HepG2 (cell line): Measurements from ENCODE around the gene FRK. TPM values are rescaled to one million over a fixed set of nuclear protein-coding genes. Genes with fewer than 3 reads are reported as not detected.
A peak's percentile ranks its signal among the peaks of the same experiment; 100 is the strongest.

Experiments
- ATF7-NPFF ChIP-seq: sonication (generic); formaldehyde crosslinking; IDR thresholded peaks from 2 replicates; pipeline ENCODE4 v1.8.1; 2023; ENCODE audit warnings: mild to moderate bottlenecking, low read depth, missing genetic modification reagents, moderate library complexity
- CAMTA2 ChIP-seq: sonication (generic); formaldehyde crosslinking; IDR thresholded peaks from 2 replicates; pipeline ENCODE4 v1.4.0; 2020; ENCODE audit warnings: mild to moderate bottlenecking, missing genetic modification reagents, borderline replicate concordance
- CCAR2 ChIP-seq: fragments of 200-400 bp; formaldehyde crosslinking; optimal IDR thresholded peaks from 2 replicates; pipeline ENCODE3; 2018; ENCODE audit warnings: low read depth, mild to moderate bottlenecking, low read length, moderate library complexity
- CREM ChIP-seq, 2 experiments: sonication (generic) in 1 of 2; formaldehyde crosslinking in 1 of 2; IDR thresholded peaks; 2 replicates each; pipeline versions ENCODE4 v1.4.0 to v1.6.1; 2016 to 2020; ENCODE audit warnings: antibody characterized with exemption in 1 of 2, mild to moderate bottlenecking in 1 of 2, missing genetic modification reagents in 1 of 2
- FOXP1 ChIP-seq, 2 experiments: fragments of 450-650 bp in 1 of 2; IDR thresholded peaks; 2 replicates each; pipeline ENCODE4 v1.6.1; 2017 to 2018; ENCODE audit warnings: antibody characterized with exemption in 1 of 2
- HOXA3 ChIP-seq: sonication (generic); formaldehyde crosslinking; IDR thresholded peaks from 2 replicates; pipeline ENCODE4 v1.5.0; 2020; ENCODE audit warnings: missing genetic modification reagents
- JUN ChIP-seq: sonication (generic); formaldehyde crosslinking; IDR thresholded peaks from 2 replicates; pipeline ENCODE4 v1.4.0; 2020; ENCODE audit warnings: mild to moderate bottlenecking, missing genetic modification reagents
- KMT2A ChIP-seq: sonication (generic); formaldehyde crosslinking; IDR thresholded peaks from 2 replicates; pipeline ENCODE4 v1.4.0; 2020; ENCODE audit warnings: missing genetic modification reagents
- MATR3 ChIP-seq: sonication (generic); formaldehyde crosslinking; IDR thresholded peaks from 2 replicates; pipeline ENCODE4 v1.4.0; 2020; ENCODE audit warnings: missing genetic modification reagents
- MAZ ChIP-seq, 2 experiments: sonication (generic) in 1 of 2; formaldehyde crosslinking in 1 of 2; IDR thresholded peaks; 2 replicates each; pipeline versions ENCODE4 v1.5.0 to v1.6.1; 2012 to 2020; ENCODE audit warnings: low read depth in 2 of 2, mild to moderate bottlenecking in 2 of 2, borderline replicate concordance in 1 of 2, improper control_type of control experiment in 1 of 2, low read length in 1 of 2, missing genetic modification reagents in 1 of 2, moderate library complexity in 1 of 2
- MLX ChIP-seq: IDR thresholded peaks from 2 replicates; pipeline ENCODE4 v1.6.1; 2016
- NFKB2 ChIP-seq: sonication (generic); formaldehyde crosslinking; IDR thresholded peaks from 2 replicates; pipeline ENCODE4 v1.4.0; 2020; ENCODE audit warnings: missing genetic modification reagents, borderline replicate concordance
- RFXANK ChIP-seq: IDR thresholded peaks from 2 replicates; pipeline ENCODE4 v1.6.1; 2016
- SAFB2 ChIP-seq: sonication (generic); formaldehyde crosslinking; IDR thresholded peaks from 2 replicates; pipeline ENCODE4 v1.5.1; 2020; ENCODE audit warnings: missing genetic modification reagents, low read depth, mild to moderate bottlenecking, borderline replicate concordance
- SCMH1 ChIP-seq: sonication (generic); formaldehyde crosslinking; IDR thresholded peaks from 2 replicates; pipeline ENCODE4 v1.9.0; 2021; ENCODE audit warnings: missing genetic modification reagents, mild to moderate bottlenecking, borderline replicate concordance
- USF2 ChIP-seq, 2 experiments: sonication (generic) in 1 of 2; formaldehyde crosslinking in 1 of 2; IDR thresholded peaks; 2 replicates each; pipeline versions ENCODE4 v1.5.1 to v1.6.1; 2011 to 2020; ENCODE audit warnings: borderline replicate concordance in 1 of 2, low read depth in 1 of 2, low read length in 1 of 2, mild to moderate bottlenecking in 1 of 2, missing genetic modification reagents in 1 of 2, moderate library complexity in 1 of 2
- ZBTB3 ChIP-seq: sonication (generic); formaldehyde crosslinking; IDR thresholded peaks from 2 replicates; pipeline ENCODE4 v1.4.0; 2020; ENCODE audit warnings: low read depth, mild to moderate bottlenecking, moderate library complexity, missing genetic modification reagents, borderline replicate concordance
- ZFP1 ChIP-seq: IDR thresholded peaks from 2 replicates; pipeline ENCODE4 v1.6.1; 2016
- ZFY ChIP-seq: sonication (generic); formaldehyde crosslinking; IDR thresholded peaks from 2 replicates; pipeline ENCODE4 v1.4.0; 2020; ENCODE audit warnings: missing genetic modification reagents
- ZNF121 ChIP-seq: sonication (generic); formaldehyde crosslinking; IDR thresholded peaks from 2 replicates; pipeline ENCODE4 v1.5.0; 2020; ENCODE audit warnings: mild to moderate bottlenecking, missing genetic modification reagents
- ZNF3 ChIP-seq: IDR thresholded peaks from 2 replicates; pipeline ENCODE4 v1.7.0; 2017; ENCODE audit warnings: inconsistent platforms
- ZNF431 ChIP-seq: sonication (generic); formaldehyde crosslinking; IDR thresholded peaks from 2 replicates; pipeline ENCODE4 v1.9.0; 2022; ENCODE audit warnings: missing genetic modification reagents, low read depth, mild to moderate bottlenecking, borderline replicate concordance
- ZNF543 ChIP-seq: sonication (generic); formaldehyde crosslinking; IDR thresholded peaks from 2 replicates; pipeline ENCODE4 v1.4.0; 2020; ENCODE audit warnings: mild to moderate bottlenecking, missing genetic modification reagents
- ZNF563 ChIP-seq: sonication (generic); formaldehyde crosslinking; IDR thresholded peaks from 2 replicates; pipeline ENCODE4 v1.8.0; 2022; ENCODE audit warnings: mild to moderate bottlenecking, moderate library complexity, missing genetic modification reagents
- ZNF570 ChIP-seq: sonication (generic); formaldehyde crosslinking; IDR thresholded peaks from 2 replicates; pipeline ENCODE4 v1.4.0; 2020; ENCODE audit warnings: mild to moderate bottlenecking, missing genetic modification reagents, borderline replicate concordance
- ZNF772 ChIP-seq: sonication (generic); formaldehyde crosslinking; IDR thresholded peaks from 2 replicates; pipeline ENCODE4 v1.5.0; 2020; ENCODE audit warnings: mild to moderate bottlenecking, missing genetic modification reagents
- ZSCAN22 ChIP-seq: sonication (generic); formaldehyde crosslinking; IDR thresholded peaks from 2 replicates; pipeline ENCODE4 v1.4.0; 2020; ENCODE audit warnings: mild to moderate bottlenecking, missing genetic modification reagents
- polyA plus RNA-seq, 8 experiments: library from polyadenylated mRNA; depleted of rRNA in 3 of 8; stranded (reverse) in 7 of 8; unstranded in 1 of 8; fragments of >200 nt; fragmentation: Illumina TruSeq in 4 of 8; extraction: Trizol in 4 of 8; gene quantifications; 2 replicates each; pipeline versions ENCODE4 v1.2.1 to v1.2.3, GENCODE V29; 2011 to 2016; ENCODE audit warnings: low read depth in 4 of 8, missing spikeins in 1 of 8, mixed read lengths in 1 of 8; ENCODE audit not compliant: insufficient read depth in 1 of 8
- total RNA-seq, 5 experiments: library from RNA; depleted of rRNA; stranded (reverse); fragments of >200 nt; fragmentation: Illumina TruSeq; extraction: Trizol; gene quantifications; 2 replicates each; pipeline ENCODE4 v1.2.3, GENCODE V29; 2016; ENCODE audit warnings: low read depth in 1 of 5

Gene FRK
- total and polyA plus RNA-seq, 2 of the 13 experiments (the other 11 are each of a cell fraction or from before 2014, with no cell fraction given) = 1.3 to 2.9 TPM

GRCh38 chr6:116100419-116101301, 40.0 kb upstream of the FRK start, which contains the start of gene NT5DC1 (continued):
- TF ChIP-seq CREM (IDR thresholded peaks at IDR 0.05) (no peak), CREM (CRISPR knock-in tag; IDR thresholded peaks at IDR 0.05) (no peak), JUN (CRISPR knock-in tag) (no peak; the same call in 1 of the 2 replicates), ZNF563 (peak; percentile 97), ZFP1 (CRISPR knock-in tag) (no peak), ZNF772 (CRISPR knock-in tag) (peak; percentile 93), ZNF570 (CRISPR knock-in tag) (no peak), KMT2A (peak; percentile 96), ZNF543 (CRISPR knock-in tag) (peak; percentile 38; the same call in 1 of the 2 replicates), CAMTA2 (peak; percentile 91; the same call in 1 of the 2 replicates), ZNF121 (CRISPR knock-in tag) (peak; percentile 69), ZSCAN22 (no peak), ZNF3 (CRISPR knock-in tag) (no peak), NFKB2 (CRISPR knock-in tag) (peak; percentile 97; the same call in 1 of the 2 replicates), ATF7-NPFF (CRISPR knock-in tag) (peak; percentile 98), SAFB2 (peak; percentile 95), HOXA3 (peak; percentile 93), MATR3 (CRISPR knock-in tag) (0 out of 2 replicates have a peak, but pooled peaks have one; percentile 22), ZBTB3 (CRISPR knock-in tag) (0 out of 2 replicates have a peak, but pooled peaks have one; percentile 77), ZFY (CRISPR knock-in tag) (peak; percentile 99), MAZ (IDR thresholded peaks at IDR 0.05; ENCODE audit: borderline replicate concordance, low read depth, low read length) (peak; percentile 81), MAZ (CRISPR knock-in tag; IDR thresholded peaks at IDR 0.05; ENCODE audit: low read depth) (peak; percentile 98), MLX (CRISPR knock-in tag) (0 out of 2 replicates have a peak, but pooled peaks have one; percentile 5), SCMH1 (no peak), RFXANK (CRISPR knock-in tag) (no peak), FOXP1 (IDR thresholded peaks at IDR 0.05) (no peak), FOXP1 (CRISPR knock-in tag; IDR thresholded peaks at IDR 0.05) (no peak), ZNF431 (peak; percentile 93; the same call in 1 of the 2 replicates), USF2 (IDR thresholded peaks at IDR 0.05; ENCODE audit: low read depth, low read length) (no peak), USF2 (CRISPR knock-in tag; IDR thresholded peaks at IDR 0.05; ENCODE audit: borderline replicate concordance) (peak; percentile 13; the same call in 1 of the 2 replicates), CCAR2 (no peak)
